Neural crest cell (in vitro differentiated cells): ENCODE measurements around the gene OR5K4. TPM values are rescaled to one million over a fixed set of nuclear protein-coding genes. Genes with fewer than 3 reads are reported as not detected.

Experiments
- DNase-seq: peaks from one replicate; pipeline ENCODE4 v3.0.0; 2021; ENCODE audit warnings: low read depth, mixed read lengths, low spot score
- H3K27ac Mint-ChIP-seq: one replicate; pipeline ENCODE4 v1.8.0; 2021; ENCODE audit warnings: mild to moderate bottlenecking, mixed read lengths; ENCODE audit not compliant: unreplicated experiment
- H3K27me3 Mint-ChIP-seq: 2 replicates; pipeline ENCODE4 v1.8.0; 2021; ENCODE audit warnings: low read depth, mild to moderate bottlenecking, mixed read lengths
- H3K36me3 Mint-ChIP-seq: 2 replicates; pipeline ENCODE4 v1.8.0; 2021; ENCODE audit warnings: low read depth, mild to moderate bottlenecking, mixed read lengths
- H3K4me1 Mint-ChIP-seq: 2 replicates; pipeline ENCODE4 v1.8.0; 2021; ENCODE audit warnings: mixed read lengths
- H3K4me3 Mint-ChIP-seq: one replicate; pipeline ENCODE4 v1.8.0; 2021; ENCODE audit warnings: mild to moderate bottlenecking, mixed read lengths
- H3K9me3 Mint-ChIP-seq: 2 replicates; pipeline ENCODE4 v1.8.0; 2021; ENCODE audit warnings: mixed read lengths
- total RNA-seq: library from RNA; stranded (reverse); gene quantifications from 2 replicates; pipeline ENCODE4 v1.2.1, GENCODE V29; 2021
- TF ChIP-seq, protein P1 (sequence below): fragments of 200-600 bp; sonication (generic); conservative IDR thresholded peaks from 2 replicates; pipeline ENCODE4 v1.5.0; 2021; ENCODE audit warnings: antibody characterized with exemption, mild to moderate bottlenecking

OR5K4 gene
- total RNA-seq, 1 donor from 2014 or later: not detected

DNA sequence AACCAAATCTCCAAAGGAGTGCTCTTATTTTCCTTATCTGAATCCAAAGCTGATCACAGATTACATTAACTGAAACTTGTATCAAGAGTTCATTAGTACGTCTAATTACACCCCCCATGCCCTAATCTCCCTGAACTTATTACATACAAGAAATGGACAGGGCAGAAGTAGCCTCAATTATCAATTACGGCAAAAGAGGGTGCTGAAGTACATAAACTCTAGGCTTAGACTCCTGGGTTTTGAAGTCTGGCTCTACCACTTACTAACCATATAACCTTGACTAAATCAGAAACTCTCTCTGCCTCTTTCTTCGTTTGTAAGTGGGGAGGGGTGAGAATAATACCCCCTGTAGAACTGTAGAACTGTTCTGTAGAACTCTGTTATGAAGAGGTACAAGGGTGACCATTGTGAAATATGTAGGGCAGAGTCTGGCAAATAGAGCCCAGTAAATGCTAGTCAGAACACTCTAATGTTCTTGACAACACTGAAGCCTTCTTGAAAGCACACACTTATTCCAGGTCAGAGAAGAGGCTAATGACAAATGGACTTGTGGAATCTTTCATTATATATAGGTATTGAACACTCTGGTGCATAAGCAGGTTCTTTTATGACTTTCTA is 19.6 kb upstream of the OR5K4 start:
- Mint-ChIP-seq H3K27me3 (peaks cover 61% of the 10 kb centered on the region), H3K27ac (no peak overlapping the region), H3K4me1 (peaks cover 5% of the 10 kb centered on the region), H3K9me3 (no peaks in the 10 kb centered on the region), H3K36me3 (no peaks in the 10 kb centered on the region), H3K4me3 (no peak overlapping the region)
- TF ChIP-seq, protein P1, sequence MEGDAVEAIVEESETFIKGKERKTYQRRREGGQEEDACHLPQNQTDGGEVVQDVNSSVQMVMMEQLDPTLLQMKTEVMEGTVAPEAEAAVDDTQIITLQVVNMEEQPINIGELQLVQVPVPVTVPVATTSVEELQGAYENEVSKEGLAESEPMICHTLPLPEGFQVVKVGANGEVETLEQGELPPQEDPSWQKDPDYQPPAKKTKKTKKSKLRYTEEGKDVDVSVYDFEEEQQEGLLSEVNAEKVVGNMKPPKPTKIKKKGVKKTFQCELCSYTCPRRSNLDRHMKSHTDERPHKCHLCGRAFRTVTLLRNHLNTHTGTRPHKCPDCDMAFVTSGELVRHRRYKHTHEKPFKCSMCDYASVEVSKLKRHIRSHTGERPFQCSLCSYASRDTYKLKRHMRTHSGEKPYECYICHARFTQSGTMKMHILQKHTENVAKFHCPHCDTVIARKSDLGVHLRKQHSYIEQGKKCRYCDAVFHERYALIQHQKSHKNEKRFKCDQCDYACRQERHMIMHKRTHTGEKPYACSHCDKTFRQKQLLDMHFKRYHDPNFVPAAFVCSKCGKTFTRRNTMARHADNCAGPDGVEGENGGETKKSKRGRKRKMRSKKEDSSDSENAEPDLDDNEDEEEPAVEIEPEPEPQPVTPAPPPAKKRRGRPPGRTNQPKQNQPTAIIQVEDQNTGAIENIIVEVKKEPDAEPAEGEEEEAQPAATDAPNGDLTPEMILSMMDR: no peak
- DNase-seq: no peak

DNA sequence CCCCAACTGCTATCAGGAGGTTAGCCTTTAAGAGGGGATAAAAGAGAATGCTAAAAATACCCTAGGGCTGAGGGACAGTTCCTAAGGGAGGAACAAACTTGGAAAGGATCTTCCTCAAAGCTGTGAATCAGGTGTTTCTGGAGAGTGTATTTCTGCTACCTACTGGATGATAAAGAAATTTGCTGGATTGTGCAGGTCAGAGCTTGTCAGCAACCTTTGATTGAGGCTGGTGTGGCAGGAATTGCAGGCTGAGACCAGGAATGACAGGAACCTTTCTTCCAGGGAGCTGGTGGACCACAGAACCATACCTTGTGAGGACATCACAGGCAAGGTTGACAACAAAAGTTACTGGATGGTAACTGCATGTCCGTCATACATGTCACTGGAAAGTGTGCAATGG is 14.6 kb upstream of the OR5K4 start:
- TF ChIP-seq, protein P1: no peak
- peaks cover 8% of the 10 kb centered on the region for H3K9me3 Mint-ChIP-seq
- no peak overlapping the region for H3K4me3 Mint-ChIP-seq
- no peaks in the 10 kb centered on the region for H3K36me3 Mint-ChIP-seq
- no peak overlapping the region for H3K27ac Mint-ChIP-seq
- peaks cover 33% of the 10 kb centered on the region for H3K27me3 Mint-ChIP-seq
- H3K4me1 Mint-ChIP-seq: no peaks in the 10 kb centered on the region
- DNase-seq: no peak

DNA sequence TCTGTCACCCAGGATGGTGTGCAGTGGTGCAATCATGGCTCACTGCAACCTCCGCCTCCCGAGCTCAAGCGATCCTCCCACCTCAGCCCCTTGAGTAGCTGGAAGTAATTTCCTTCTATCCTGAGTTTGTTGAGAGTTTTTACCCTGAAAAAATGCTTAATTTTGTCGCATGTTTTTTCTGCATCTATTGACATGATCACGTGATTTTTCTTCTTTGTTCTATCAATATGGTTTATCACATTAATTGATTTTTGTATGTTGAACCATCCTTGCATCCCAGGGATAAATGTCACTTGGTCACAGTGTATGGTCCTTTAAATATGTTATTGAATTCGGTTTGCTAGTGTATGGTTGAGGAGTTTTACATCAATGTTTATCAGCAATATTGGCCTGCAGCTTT is 11.9 kb upstream of the OR5K4 start:
- Mint-ChIP-seq H3K4me3 (no peak overlapping the region), H3K27me3 (peaks cover 22% of the 10 kb centered on the region), H3K9me3 (peaks cover 9% of the 10 kb centered on the region), H3K36me3 (no peaks in the 10 kb centered on the region), H3K4me1 (no peaks in the 10 kb centered on the region), H3K27ac (no peak overlapping the region)
- DNase-seq: no peak
- TF ChIP-seq, protein P1: no peak

DNA sequence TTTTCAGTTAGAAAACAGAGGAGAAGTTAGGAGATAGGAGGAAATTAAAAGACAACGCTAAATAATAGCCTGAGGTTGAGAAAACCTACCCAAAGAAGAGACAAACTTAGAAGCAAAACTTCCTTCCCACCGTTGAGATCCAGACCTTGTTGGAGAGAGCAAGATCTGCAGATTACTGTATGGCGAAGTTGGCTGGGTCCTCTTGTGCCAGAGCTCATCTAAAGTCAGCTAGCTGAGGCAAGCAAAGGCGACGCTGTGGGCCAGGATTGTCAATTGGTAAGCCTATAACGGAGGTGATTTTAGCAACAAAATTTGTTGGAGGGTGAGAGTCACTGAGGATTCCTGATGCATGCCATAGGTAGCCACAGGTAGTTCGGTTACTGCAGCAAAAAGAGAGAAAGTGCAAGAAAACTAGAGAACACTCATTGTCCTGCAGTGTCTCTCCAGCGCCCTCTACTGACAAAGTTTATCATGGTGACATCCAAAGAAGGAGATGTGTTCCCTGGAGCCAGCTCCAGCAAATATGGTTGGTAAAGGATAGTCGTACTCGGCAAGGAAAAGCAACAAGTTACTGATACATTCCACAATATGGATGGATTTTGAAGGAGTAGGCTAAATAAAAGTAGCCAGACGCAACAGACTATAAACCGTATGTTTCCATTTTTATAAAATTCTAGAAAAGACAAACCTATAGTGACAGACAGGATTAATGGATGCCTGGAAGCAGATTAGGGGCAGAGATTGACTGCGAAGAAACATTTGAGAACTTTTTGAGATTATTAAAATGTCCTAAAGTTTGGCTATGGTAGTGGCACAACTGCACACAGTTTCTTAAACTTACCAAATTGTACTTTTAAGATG is 9.8 kb upstream of the OR5K4 start:
- no peaks in the 10 kb centered on the region for H3K4me1 Mint-ChIP-seq
- H3K4me3 Mint-ChIP-seq: no peak overlapping the region
- no peak overlapping the region for H3K27ac Mint-ChIP-seq
- peak; percentile 43 for DNase-seq
- peaks cover 9% of the 10 kb centered on the region for H3K9me3 Mint-ChIP-seq
- H3K36me3 Mint-ChIP-seq: no peaks in the 10 kb centered on the region
- TF ChIP-seq, protein P1: peak; percentile 71
- H3K27me3 Mint-ChIP-seq: peaks cover 13% of the 10 kb centered on the region

DNA sequence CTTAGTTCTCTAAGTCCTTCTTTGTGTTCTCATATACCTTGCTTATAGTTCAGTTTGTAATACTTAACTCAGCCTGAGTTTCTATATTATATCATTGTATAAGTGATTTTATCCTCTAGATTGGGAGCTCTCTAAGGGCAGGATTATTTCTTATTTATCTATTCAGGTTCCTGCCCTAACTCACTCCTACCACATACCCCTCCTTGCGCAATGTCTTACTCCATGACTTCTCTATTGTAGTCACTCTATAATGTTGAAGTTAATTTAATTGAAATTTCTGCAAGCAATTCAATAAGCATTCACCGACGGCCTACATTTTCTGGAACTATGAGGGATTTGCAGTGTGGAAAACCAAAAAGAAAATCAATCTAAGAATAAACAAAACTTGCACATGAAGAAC is 3.6 kb upstream of the OR5K4 start:
- Mint-ChIP-seq H3K4me1 (no peaks in the 10 kb centered on the region), H3K27me3 (peaks cover 14% of the 10 kb centered on the region), H3K9me3 (no peaks in the 10 kb centered on the region), H3K4me3 (no peak overlapping the region), H3K27ac (no peak overlapping the region), H3K36me3 (no peaks in the 10 kb centered on the region)
- TF ChIP-seq, protein P1: no peak
- no peak for DNase-seq
